CD4-positive, alpha-beta T cell treated with Interleukin-6 at 100 ng/mL for 8 hours (primary cell): Measurements from ENCODE around the gene IMPG2.

ENCODE experiments used
- DNase-seq: peaks from one replicate; pipeline ENCODE4 v3.0.0-alpha.2; 2020; ENCODE audit warnings: mixed read lengths, low spot score

The IMPG2 gene

GRCh38 chr3:101273608-101274007, 46.8 kb downstream of the IMPG2 start:
- DNase-seq: no peak

GRCh38 chr3:101273156-101273555, 47.2 kb downstream of the IMPG2 start:
- DNase-seq: no peak

- no peak for DNase-seq
These were observed 48.6 kb downstream of the IMPG2 start for GRCh38 chr3:101271728-101272127.

GRCh38 chr3:101270149-101270548, 50.2 kb downstream of the IMPG2 start:
- no peak for DNase-seq

- DNase-seq: no peak
These were observed 51.3 kb downstream of the IMPG2 start for GRCh38 chr3:101268971-101269671.

- no peak for DNase-seq
These were observed 52.2 kb downstream of the IMPG2 start for GRCh38 chr3:101268141-101268540.

GRCh38 chr3:101266566-101266965, 53.8 kb downstream of the IMPG2 start:
- DNase-seq: no peak

GRCh38 chr3:101266071-101266470, 54.3 kb downstream of the IMPG2 start:
- no peak for DNase-seq

- DNase-seq: no peak
These were observed 57.8 kb downstream of the IMPG2 start for GRCh38 chr3:101262393-101263240.

- no peak for DNase-seq
These were observed 58.9 kb downstream of the IMPG2 start for GRCh38 chr3:101261506-101261905.

GRCh38 chr3:101259485-101260341, 60.7 kb downstream of the IMPG2 start:
- no peak for DNase-seq

GRCh38 chr3:101256511-101256910, 63.9 kb downstream of the IMPG2 start:
- DNase-seq: no peak

- DNase-seq: no peak
These were observed 64.9 kb downstream of the IMPG2 start for GRCh38 chr3:101255441-101255840.

GRCh38 chr3:101253396-101253795, 67.0 kb downstream of the IMPG2 start:
- no peak for DNase-seq

- no peak for DNase-seq
These were observed 67.4 kb downstream of the IMPG2 start for GRCh38 chr3:101252945-101253344.

GRCh38 chr3:101252307-101252706, 68.1 kb downstream of the IMPG2 start:
- no peak for DNase-seq

- DNase-seq: no peak
These were observed 68.9 kb downstream of the IMPG2 start for GRCh38 chr3:101251441-101251840.

GRCh38 chr3:101249522-101249921, 70.9 kb downstream of the IMPG2 start:
- DNase-seq: no peak

GRCh38 chr3:101248736-101249135, 71.6 kb downstream of the IMPG2 start:
- no peak for DNase-seq

- DNase-seq: no peak
These were observed 76.2 kb downstream of the IMPG2 start for GRCh38 chr3:101244212-101244575.

GRCh38 chr3:101243285-101244211, 76.8 kb downstream of the IMPG2 start:
- DNase-seq: no peak
